Uterus (tissue), 4 donors: ENCODE measurements around the gene ZNF618. TPM values are rescaled to one million over a fixed set of nuclear protein-coding genes. Genes with fewer than 3 reads are reported as not detected.

Source experiments
- DNase-seq, 2 donors: peaks; one replicate each; pipeline ENCODE4 v3.0.0-alpha.2; 2019 to 2020
- H3K27ac ChIP-seq, 2 donors: fragments of 200-600 bp; sonication (generic); 1 replicate in 1 of 2; 2 replicates in 1 of 2; pipeline ENCODE4 v1.5.1; 2016 to 2018
- H3K27me3 ChIP-seq, 2 donors: fragments of 200-600 bp; sonication (generic); one replicate each; pipeline ENCODE4 v1.5.1; 2018 to 2019; ENCODE audit warnings: control low read depth in 1 of 2
- H3K36me3 ChIP-seq, 2 donors: fragments of 200-600 bp; sonication (generic); one replicate each; pipeline ENCODE4 v1.5.1; 2019; ENCODE audit warnings: control low read depth in 1 of 2
- H3K4me1 ChIP-seq, 2 donors: fragments of 200-600 bp; sonication (generic); one replicate each; pipeline ENCODE4 v1.5.1; 2018 to 2019; ENCODE audit warnings: control low read depth in 1 of 2
- H3K4me3 ChIP-seq, 2 donors: fragments of 200-600 bp; sonication (generic); 1 replicate in 1 of 2; 2 replicates in 1 of 2; pipeline ENCODE4 v1.5.1; 2018 to 2019; ENCODE audit warnings: mild to moderate bottlenecking in 1 of 2
- H3K9me3 ChIP-seq, 2 donors: fragments of 200-600 bp; sonication (generic); one replicate each; pipeline ENCODE4 v1.5.1; 2019; ENCODE audit warnings: control low read depth in 1 of 2
- POLR2A ChIP-seq, 2 donors: fragments of 450-650 bp; IDR thresholded peaks; one replicate each; pipeline ENCODE4 v1.6.1; 2016; ENCODE audit warnings: antibody characterized with exemption in 2 of 2, mild to moderate bottlenecking in 1 of 2, moderate library complexity in 1 of 2
- intact Hi-C: fragments of 100-400 bp; cut with DNase I; formaldehyde crosslinking; loops from one replicate; pipeline ENCODE4 v1.15.1; 2023; ENCODE audit warnings: low total_unique reads
- total RNA-seq, 4 donors: library from RNA; depleted of rRNA in 3 of 4; stranded (reverse); fragments of >200 nt in 3 of 4; gene quantifications; one replicate each; pipeline versions ENCODE4 v1.1.0 to v1.2.4, GENCODE V29; 2014 to 2023
- TF ChIP-seq, protein P1 (sequence below), 4 experiments: fragments of 200-600 bp in 2 of 4; fragments of 450-650 bp in 2 of 4; sonication (generic) in 2 of 4; IDR thresholded peaks; one replicate each; pipeline ENCODE4 v1.5.1; 2016 to 2019; ENCODE audit warnings: antibody characterized with exemption in 4 of 4, mild to moderate bottlenecking in 2 of 4, moderate library complexity in 1 of 4
- donor health status: DM: yes; HTN: yes; CAD: no.

Gene ZNF618
- total RNA-seq, 4 donors from 2014 or later, result 3.8 to 24.2 (median 12.3) TPM

DNA sequence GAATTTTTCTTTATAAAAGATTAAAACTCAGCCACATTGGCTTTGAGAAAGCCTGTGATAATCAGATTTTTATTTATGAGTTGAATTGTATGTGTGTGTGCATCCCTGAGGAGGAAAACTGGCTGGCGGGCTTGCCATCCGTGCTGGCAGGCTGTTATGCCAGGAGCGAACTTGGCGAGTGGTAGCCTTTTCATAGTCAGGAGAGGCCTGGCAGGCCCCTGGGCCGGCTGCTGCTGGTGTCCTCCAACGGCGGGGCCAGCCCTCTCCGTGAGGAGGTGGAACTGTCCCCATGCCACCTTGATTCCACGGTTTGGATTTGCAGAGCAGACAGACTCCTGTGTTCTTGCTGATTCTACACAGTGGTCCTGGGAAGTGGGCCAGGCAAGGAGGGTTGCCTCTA lies 43.3 kb downstream of the ZNF618 start:
- TF ChIP-seq, protein P1, sequence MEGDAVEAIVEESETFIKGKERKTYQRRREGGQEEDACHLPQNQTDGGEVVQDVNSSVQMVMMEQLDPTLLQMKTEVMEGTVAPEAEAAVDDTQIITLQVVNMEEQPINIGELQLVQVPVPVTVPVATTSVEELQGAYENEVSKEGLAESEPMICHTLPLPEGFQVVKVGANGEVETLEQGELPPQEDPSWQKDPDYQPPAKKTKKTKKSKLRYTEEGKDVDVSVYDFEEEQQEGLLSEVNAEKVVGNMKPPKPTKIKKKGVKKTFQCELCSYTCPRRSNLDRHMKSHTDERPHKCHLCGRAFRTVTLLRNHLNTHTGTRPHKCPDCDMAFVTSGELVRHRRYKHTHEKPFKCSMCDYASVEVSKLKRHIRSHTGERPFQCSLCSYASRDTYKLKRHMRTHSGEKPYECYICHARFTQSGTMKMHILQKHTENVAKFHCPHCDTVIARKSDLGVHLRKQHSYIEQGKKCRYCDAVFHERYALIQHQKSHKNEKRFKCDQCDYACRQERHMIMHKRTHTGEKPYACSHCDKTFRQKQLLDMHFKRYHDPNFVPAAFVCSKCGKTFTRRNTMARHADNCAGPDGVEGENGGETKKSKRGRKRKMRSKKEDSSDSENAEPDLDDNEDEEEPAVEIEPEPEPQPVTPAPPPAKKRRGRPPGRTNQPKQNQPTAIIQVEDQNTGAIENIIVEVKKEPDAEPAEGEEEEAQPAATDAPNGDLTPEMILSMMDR (IDR thresholded peaks at IDR 0.05), result no peak
- no peak for TF ChIP-seq POLR2A (IDR thresholded peaks at IDR 0.05)
- Histone ChIP-seq H3K27me3 (no peaks in the 10 kb centered on the region), H3K4me1 (no peaks in the 10 kb centered on the region), H3K4me3 (no peak overlapping the region), H3K27ac (no peak overlapping the region), H3K36me3 (no peaks in the 10 kb centered on the region), H3K9me3 (no peaks in the 10 kb centered on the region)
- intact Hi-C loops, result no loop called here
- no peak for DNase-seq

GRCh38 chr9:113919871-113920270 lies 43.8 kb downstream of the ZNF618 start:
- H3K4me3 ChIP-seq, result no peak overlapping the region
- H3K27me3 ChIP-seq, result no peaks in the 10 kb centered on the region
- no peaks in the 10 kb centered on the region for H3K4me1 ChIP-seq
- intact Hi-C loops, result no loop called here
- no peak for DNase-seq
- no peaks in the 10 kb centered on the region for H3K36me3 ChIP-seq
- H3K9me3 ChIP-seq, result no peaks in the 10 kb centered on the region
- TF ChIP-seq, protein P1 (IDR thresholded peaks at IDR 0.05), result no peak
- TF ChIP-seq POLR2A (IDR thresholded peaks at IDR 0.05), result no peak
- no peak overlapping the region for H3K27ac ChIP-seq

DNA sequence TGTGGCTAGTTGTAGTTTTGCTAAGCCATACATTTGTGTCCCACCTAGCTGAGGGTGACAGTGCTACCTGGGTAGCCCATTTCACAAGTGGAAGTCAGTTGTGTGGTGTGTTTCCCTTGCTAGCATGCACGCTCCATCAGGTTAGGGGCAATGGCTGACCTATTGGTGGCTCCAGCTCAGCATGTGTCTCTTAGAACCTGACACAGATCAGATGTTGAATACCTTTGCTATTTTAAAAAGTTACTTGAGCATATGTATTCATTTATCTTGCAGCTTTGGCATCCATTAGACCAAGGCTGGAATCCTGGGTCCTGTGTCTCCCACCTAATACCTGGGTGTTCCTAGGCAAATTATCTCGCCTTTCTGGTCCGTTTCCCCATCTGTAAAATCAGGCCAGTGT lies 44.8 kb downstream of the ZNF618 start:
- TF ChIP-seq POLR2A (IDR thresholded peaks at IDR 0.05), result no peak
- no peaks in the 10 kb centered on the region for H3K4me1 ChIP-seq
- H3K36me3 ChIP-seq, result no peaks in the 10 kb centered on the region
- intact Hi-C loops, result no loop called here
- H3K27ac ChIP-seq, result no peak overlapping the region
- no peak overlapping the region for H3K4me3 ChIP-seq
- H3K27me3 ChIP-seq, result no peaks in the 10 kb centered on the region
- H3K9me3 ChIP-seq, result peaks cover 0 to 5% of the 10 kb centered on the region in 2 donors
- no peak for DNase-seq

DNA sequence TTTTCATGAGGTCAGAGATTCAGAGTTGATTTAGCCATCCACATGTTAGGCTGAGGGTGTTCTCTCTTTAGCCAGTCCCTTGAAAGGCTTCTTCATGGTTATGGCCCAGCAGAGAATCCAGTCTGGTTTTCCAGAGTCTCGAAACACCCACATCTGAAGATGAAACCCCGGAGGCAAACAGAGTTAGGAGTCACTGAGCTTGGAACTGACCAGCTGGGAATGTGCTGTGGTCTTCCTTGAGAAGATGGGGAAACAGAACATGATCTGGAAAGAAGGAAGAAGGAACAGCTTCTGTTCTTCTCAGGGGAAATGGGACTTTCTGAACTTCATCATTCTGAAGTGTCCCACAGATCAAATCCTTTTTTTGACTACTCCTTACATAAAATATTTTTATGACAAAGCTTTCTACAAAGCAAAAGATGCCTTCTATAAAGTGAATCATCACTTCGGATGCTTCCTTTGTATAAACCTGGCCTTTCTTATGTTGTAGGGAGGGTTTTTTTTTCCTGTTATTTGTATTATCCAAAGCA lies 45.4 kb downstream of the ZNF618 start:
- TF ChIP-seq POLR2A (IDR thresholded peaks at IDR 0.05), result no peak
- TF ChIP-seq, protein P1 (IDR thresholded peaks at IDR 0.05), result no peak
- H3K9me3 ChIP-seq, result peaks cover 0 to 9% of the 10 kb centered on the region in 2 donors
- intact Hi-C loops, result no loop called here
- no peaks in the 10 kb centered on the region for H3K36me3 ChIP-seq
- DNase-seq, result no peak
- no peak overlapping the region for H3K27ac ChIP-seq
- no peaks in the 10 kb centered on the region for H3K27me3 ChIP-seq
- H3K4me3 ChIP-seq, result no peak overlapping the region
- H3K4me1 ChIP-seq, result no peaks in the 10 kb centered on the region

DNA sequence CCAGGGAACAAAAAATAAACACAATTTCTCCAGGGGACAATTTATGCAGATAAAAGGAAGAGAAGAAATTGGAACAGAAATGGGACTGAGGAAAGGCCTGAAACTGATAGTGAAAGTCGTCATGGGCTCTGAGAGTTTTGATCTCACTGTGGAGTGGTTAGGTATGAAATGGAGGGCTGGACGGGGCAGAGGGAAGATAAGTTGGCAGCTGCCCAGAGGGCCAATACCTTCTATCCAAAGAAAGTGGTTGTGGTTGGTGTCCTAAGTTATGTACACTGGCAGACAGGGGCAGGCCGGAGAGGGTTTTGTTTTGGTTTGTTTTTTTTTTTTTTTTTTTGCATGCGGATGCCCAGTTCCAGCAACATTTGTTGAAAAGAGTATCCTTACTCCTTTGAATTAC lies 46.1 kb downstream of the ZNF618 start:
- Histone ChIP-seq H3K4me1 (no peaks in the 10 kb centered on the region), H3K4me3 (no peak overlapping the region), H3K27me3 (no peaks in the 10 kb centered on the region), H3K27ac (no peak overlapping the region), H3K9me3 (peaks cover 0 to 9% of the 10 kb centered on the region in 2 donors), H3K36me3 (no peaks in the 10 kb centered on the region)
- intact Hi-C loops, result no loop called here
- no peak for DNase-seq
- no peak for TF ChIP-seq POLR2A (IDR thresholded peaks at IDR 0.05)
- TF ChIP-seq, protein P1 (IDR thresholded peaks at IDR 0.05), result no peak

GRCh38 chr9:113926211-113926610 lies 50.1 kb downstream of the ZNF618 start:
- Histone ChIP-seq H3K4me3 (no peak overlapping the region), H3K27me3 (no peaks in the 10 kb centered on the region), H3K4me1 (no peaks in the 10 kb centered on the region), H3K36me3 (no peaks in the 10 kb centered on the region), H3K9me3 (peaks cover 0 to 9% of the 10 kb centered on the region in 2 donors), H3K27ac (no peak overlapping the region)
- no peak for DNase-seq
- intact Hi-C loops, result no loop called here
- TF ChIP-seq POLR2A (IDR thresholded peaks at IDR 0.05), result no peak
